ENCODE data around the gene FIG4. TPM values are rescaled to one million over a fixed set of nuclear protein-coding genes. Genes with fewer than 3 reads are reported as not detected.
"Not testable (repeated sequence)": the region's sequence is repeated elsewhere in the genome, so short reads cannot be mapped to it uniquely, and the experiment has no call there.

Gene FIG4
- total RNA-seq, 4 donors from 2014 or later, result 14.7 to 23.9 (median 18.1) TPM

DNA sequence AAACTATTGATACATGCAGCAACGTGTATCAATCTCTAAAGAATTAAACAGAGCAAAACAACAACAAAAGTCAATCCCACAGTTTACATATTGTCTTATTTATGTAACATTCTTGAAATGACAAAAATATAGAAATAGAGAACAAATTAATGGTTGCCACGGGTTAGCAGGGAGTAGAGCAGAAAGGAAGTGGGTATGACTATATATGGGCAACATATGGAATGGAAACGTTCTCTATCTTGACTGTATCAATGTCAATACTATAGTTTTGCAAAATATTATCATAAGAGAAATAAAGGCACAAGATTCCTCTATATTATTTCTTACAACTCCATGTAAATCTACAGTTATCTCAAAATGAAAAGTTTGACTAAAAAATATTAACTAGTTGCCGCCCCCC lies 12.9 kb upstream of the FIG4 start:
- no peak for DNase-seq
- Histone ChIP-seq H3K4me1 (no peaks in the 10 kb centered on the region), H3K27ac (no peak overlapping the region), H3K9me3 (no peaks in the 10 kb centered on the region), H3K27me3 (no peaks in the 10 kb centered on the region), H3K4me3 (no peak overlapping the region), H3K36me3 (no peaks in the 10 kb centered on the region)
- TF ChIP-seq, protein P1, sequence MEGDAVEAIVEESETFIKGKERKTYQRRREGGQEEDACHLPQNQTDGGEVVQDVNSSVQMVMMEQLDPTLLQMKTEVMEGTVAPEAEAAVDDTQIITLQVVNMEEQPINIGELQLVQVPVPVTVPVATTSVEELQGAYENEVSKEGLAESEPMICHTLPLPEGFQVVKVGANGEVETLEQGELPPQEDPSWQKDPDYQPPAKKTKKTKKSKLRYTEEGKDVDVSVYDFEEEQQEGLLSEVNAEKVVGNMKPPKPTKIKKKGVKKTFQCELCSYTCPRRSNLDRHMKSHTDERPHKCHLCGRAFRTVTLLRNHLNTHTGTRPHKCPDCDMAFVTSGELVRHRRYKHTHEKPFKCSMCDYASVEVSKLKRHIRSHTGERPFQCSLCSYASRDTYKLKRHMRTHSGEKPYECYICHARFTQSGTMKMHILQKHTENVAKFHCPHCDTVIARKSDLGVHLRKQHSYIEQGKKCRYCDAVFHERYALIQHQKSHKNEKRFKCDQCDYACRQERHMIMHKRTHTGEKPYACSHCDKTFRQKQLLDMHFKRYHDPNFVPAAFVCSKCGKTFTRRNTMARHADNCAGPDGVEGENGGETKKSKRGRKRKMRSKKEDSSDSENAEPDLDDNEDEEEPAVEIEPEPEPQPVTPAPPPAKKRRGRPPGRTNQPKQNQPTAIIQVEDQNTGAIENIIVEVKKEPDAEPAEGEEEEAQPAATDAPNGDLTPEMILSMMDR (IDR thresholded peaks at IDR 0.05), result no peak
- TF ChIP-seq POLR2A (IDR thresholded peaks at IDR 0.05), result no peak

DNA sequence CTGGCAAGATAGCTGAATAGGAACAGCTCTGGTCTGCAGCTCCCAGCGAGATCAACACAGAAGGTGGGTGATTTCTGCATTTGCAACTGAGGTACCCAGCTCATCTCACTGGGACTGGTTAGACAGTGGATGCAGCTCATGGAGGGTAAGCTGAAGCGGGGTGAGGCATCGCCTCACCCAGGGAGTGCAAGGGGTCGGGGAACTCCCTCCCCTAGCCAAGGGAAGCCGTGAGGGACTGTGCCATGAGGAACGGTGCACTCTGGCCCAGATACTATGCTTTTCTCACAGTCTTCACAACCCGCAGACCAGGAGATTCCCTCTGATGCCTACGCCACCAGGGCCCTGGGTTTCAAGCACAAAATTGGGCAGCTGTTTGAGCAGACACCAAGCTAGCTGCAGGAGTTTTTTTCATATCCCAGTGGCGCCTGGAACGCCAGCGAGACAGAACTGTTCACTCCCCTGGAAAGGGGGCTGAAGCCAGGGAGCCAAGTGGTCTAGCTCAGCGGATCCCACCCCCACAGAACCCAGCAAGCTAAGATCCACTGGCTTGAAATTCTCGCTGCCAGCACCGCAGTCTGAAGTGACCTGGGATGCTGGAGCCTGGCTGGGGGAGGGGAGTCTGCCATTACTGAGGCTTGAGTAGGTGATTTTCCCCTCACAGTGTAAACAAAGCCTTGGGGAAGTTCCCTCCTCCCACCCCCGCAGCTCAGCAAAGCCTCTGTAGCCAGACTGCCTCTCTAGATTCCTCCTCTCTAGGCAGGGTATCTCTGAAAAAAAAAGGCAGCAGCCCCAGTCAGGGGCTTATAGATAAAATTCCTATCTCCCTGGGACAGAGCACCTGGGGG lies 12.2 kb upstream of the FIG4 start:
- not testable (repeated sequence) for H3K9me3 ChIP-seq, H3K4me3 ChIP-seq, H3K27me3 ChIP-seq, H3K36me3 ChIP-seq, H3K4me1 ChIP-seq, H3K27ac ChIP-seq, DNase-seq

DNA sequence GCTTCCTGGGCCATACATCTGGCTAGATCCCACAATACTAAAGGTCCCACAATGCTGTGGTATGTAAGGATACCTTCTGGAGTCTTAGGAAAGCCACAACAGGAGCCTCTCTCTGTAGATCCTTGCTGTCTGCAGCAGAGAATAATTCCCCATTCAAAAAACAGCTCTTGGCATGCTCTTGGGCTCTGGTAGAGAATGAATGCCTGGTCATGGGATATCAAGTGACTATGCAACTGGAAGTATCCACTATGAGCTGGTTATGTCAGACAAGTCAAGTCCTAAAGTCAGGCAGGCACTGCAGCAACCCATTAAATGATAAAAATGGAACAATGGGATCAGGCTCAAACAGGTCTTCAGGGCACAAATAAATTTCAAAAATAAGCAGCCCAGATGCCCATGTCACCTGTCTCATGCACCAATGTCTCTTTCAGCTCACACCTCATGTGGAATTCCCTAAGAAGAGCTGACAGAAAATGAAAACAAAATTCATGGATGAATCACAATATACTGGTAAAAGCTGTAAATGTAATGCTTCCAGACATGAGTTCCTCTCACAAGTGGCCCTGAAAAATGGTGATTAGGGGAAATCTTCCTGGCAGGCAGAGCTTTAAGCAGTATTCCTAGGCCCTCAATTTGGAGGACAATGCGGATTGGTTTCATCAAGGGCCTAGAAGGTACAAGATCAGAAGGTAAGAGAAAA lies 4.4 kb upstream of the FIG4 start:
- no peaks in the 10 kb centered on the region for H3K27me3 ChIP-seq
- TF ChIP-seq, protein P1 (IDR thresholded peaks at IDR 0.05), result no peak
- TF ChIP-seq POLR2A (IDR thresholded peaks at IDR 0.05), result no peak
- no peaks in the 10 kb centered on the region for H3K9me3 ChIP-seq
- peaks cover 0 to 2% (median 0%) of the 10 kb centered on the region in 4 donors for H3K4me1 ChIP-seq
- H3K4me3 ChIP-seq, result no peak overlapping the region
- no peak for DNase-seq
- no peaks in the 10 kb centered on the region for H3K36me3 ChIP-seq
- no peak overlapping the region for H3K27ac ChIP-seq

- no peaks in the 10 kb centered on the region for H3K36me3 ChIP-seq
- H3K27me3 ChIP-seq, result no peaks in the 10 kb centered on the region
- H3K9me3 ChIP-seq, result no peaks in the 10 kb centered on the region
- H3K27ac ChIP-seq, result no peak overlapping the region
- DNase-seq, result no peak
- no peak for TF ChIP-seq POLR2A (IDR thresholded peaks at IDR 0.05)
- TF ChIP-seq, protein P1 (IDR thresholded peaks at IDR 0.05), result no peak
- H3K4me3 ChIP-seq, result no peak overlapping the region
- H3K4me1 ChIP-seq, result peaks cover 0 to 8% (median 0%) of the 10 kb centered on the region in 4 donors
Observed at GRCh38 chr6:109687271-109687761, 3.8 kb upstream of the FIG4 start.

- peak; percentile 78 to 88 (median 84) for DNase-seq
- Histone ChIP-seq H3K4me1 (peaks cover 0 to 16% (median 2%) of the 10 kb centered on the region in 4 donors), H3K27me3 (no peaks in the 10 kb centered on the region), H3K27ac (peak overlapping the region; percentile 81 to 90 (median 83)), H3K4me3 (peak overlapping the region; percentile 69 to 91 (median 88)), H3K9me3 (no peaks in the 10 kb centered on the region), H3K36me3 (no peaks in the 10 kb centered on the region)
- no peak for TF ChIP-seq POLR2A (IDR thresholded peaks at IDR 0.05)
- TF ChIP-seq, protein P1 (IDR thresholded peaks at IDR 0.05), result no peak
Observed at GRCh38 chr6:109690373-109690736, 741 bp upstream of the FIG4 start.

GRCh38 chr6:109693111-109693510 lies 2.0 kb downstream of the FIG4 start:
- Histone ChIP-seq H3K4me1 (peaks cover 0 to 16% (median 2%) of the 10 kb centered on the region in 4 donors), H3K36me3 (no peaks in the 10 kb centered on the region), H3K27ac (peak overlapping the region in 1 of 4 donors; percentile 55), H3K4me3 (no peak overlapping the region), H3K27me3 (no peaks in the 10 kb centered on the region), H3K9me3 (no peaks in the 10 kb centered on the region)
- TF ChIP-seq, protein P1 (IDR thresholded peaks at IDR 0.05), result no peak
- TF ChIP-seq POLR2A (IDR thresholded peaks at IDR 0.05), result no peak
- DNase-seq, result no peak

All from Peyer's patch (tissue), 4 donors.